Fibroblast of pulmonary artery (primary cell): Measurements from ENCODE around the gene DNAJC22.
"Not testable (repeated sequence)": the region's sequence is repeated elsewhere in the genome, so short reads cannot be mapped to it uniquely, and the experiment has no call there.

Experiments
- DNase-seq: peaks from one replicate; pipeline ENCODE4 v3.0.0-alpha.2; 2010; ENCODE audit warnings: low read depth
- H3K4me3 ChIP-seq: replicated peaks from 2 replicates; pipeline ENCODE4 v1.5.1; 2011; ENCODE audit warnings: low read depth, mild to moderate bottlenecking, control low read depth, low read length, moderate library complexity
- CTCF ChIP-seq: IDR thresholded peaks from 2 replicates; pipeline ENCODE4 v1.5.1; 2011; ENCODE audit warnings: mild to moderate bottlenecking, control low read depth, low read length, inconsistent platforms; ENCODE audit errors: missing control alignments

DNAJC22 gene

GRCh38 chr12:49331380-49332222 is 15.1 kb upstream of the DNAJC22 start:
- no peak overlapping the region for H3K4me3 ChIP-seq
- peak; percentile 89 for TF ChIP-seq CTCF
- DNase-seq: peak; percentile 86

GRCh38 chr12:49332441-49332861 is 14.2 kb upstream of the DNAJC22 start:
- no peak for TF ChIP-seq CTCF

GRCh38 chr12:49332891-49333371 is 13.8 kb upstream of the DNAJC22 start:
- no peak for TF ChIP-seq CTCF
- DNase-seq: no peak
- H3K4me3 ChIP-seq: no peak overlapping the region

More at GRCh38 chr12:49332441-49332861, 14.2 kb upstream of the DNAJC22 start:
- H3K4me3 ChIP-seq: no peak overlapping the region
- DNase-seq: no peak

GRCh38 chr12:49333778-49334177 is 12.9 kb upstream of the DNAJC22 start:
- DNase-seq, H3K4me3 ChIP-seq: not testable (repeated sequence)

- no peak for TF ChIP-seq CTCF
- H3K4me3 ChIP-seq: no peak overlapping the region
- no peak for DNase-seq
Measured at GRCh38 chr12:49334226-49334625, 12.5 kb upstream of the DNAJC22 start.

GRCh38 chr12:49334681-49335080 is 12.0 kb upstream of the DNAJC22 start:
- no peak for TF ChIP-seq CTCF
- no peak for DNase-seq
- no peak overlapping the region for H3K4me3 ChIP-seq

GRCh38 chr12:49335118-49335954 is 11.4 kb upstream of the DNAJC22 start:
- H3K4me3 ChIP-seq: no peak overlapping the region
- DNase-seq: no peak
- no peak for TF ChIP-seq CTCF
